Astrocyte (in vitro differentiated cells and primary cell): ENCODE measurements around the gene PRR29. TPM values are rescaled to one million over a fixed set of nuclear protein-coding genes. Genes with fewer than 3 reads are reported as not detected.

Source experiments
- DNase-seq: peaks from one replicate; pipeline ENCODE4 v3.0.0-alpha.2; 2010; ENCODE audit warnings: low read depth
- FAIRE-seq: peaks from 2 replicates; lab custom pipeline; 2011; peaks lifted over from hg19 to GRCh38; lab: Jason Lieb, UNC
- H2AFZ ChIP-seq: 2 replicates; pipeline ENCODE4 v1.6.0; 2012; ENCODE audit warnings: low read depth, low read length, inconsistent platforms
- H3K27ac ChIP-seq: 2 replicates; pipeline ENCODE4 v1.5.1; 2011; ENCODE audit warnings: low read depth, low read length, inconsistent platforms
- H3K27me3 ChIP-seq: 2 replicates; pipeline ENCODE4 v1.6.0; 2011; ENCODE audit warnings: low read length, inconsistent platforms; ENCODE audit not compliant: insufficient read depth
- H3K36me3 ChIP-seq: 2 replicates; pipeline ENCODE4 v1.5.1; 2011; ENCODE audit warnings: low read length, inconsistent platforms; ENCODE audit not compliant: insufficient read depth
- H3K4me1 ChIP-seq: 2 replicates; pipeline ENCODE4 v1.5.1; 2011; ENCODE audit warnings: low read length, inconsistent platforms; ENCODE audit not compliant: insufficient read depth
- H3K4me2 ChIP-seq: 2 replicates; pipeline ENCODE4 v1.6.0; 2012; ENCODE audit warnings: low read length, inconsistent platforms
- H3K4me3 ChIP-seq: 2 replicates; pipeline ENCODE4 v1.5.1; 2011; ENCODE audit warnings: low read depth, mild to moderate bottlenecking, low read length, inconsistent platforms; ENCODE audit not compliant: insufficient read depth
- H3K79me2 ChIP-seq: 2 replicates; pipeline ENCODE4 v1.6.0; 2012; ENCODE audit warnings: mild to moderate bottlenecking, low read length, inconsistent platforms; ENCODE audit not compliant: insufficient read depth
- H3K9ac ChIP-seq: 2 replicates; pipeline ENCODE4 v1.6.0; 2012; ENCODE audit warnings: mild to moderate bottlenecking, low read length, inconsistent platforms
- H3K9me3 ChIP-seq: 2 replicates; pipeline ENCODE4 v1.5.1; 2012; ENCODE audit warnings: low read depth, mild to moderate bottlenecking, low read length, inconsistent platforms; ENCODE audit not compliant: insufficient read depth
- H4K20me1 ChIP-seq: 2 replicates; pipeline ENCODE4 v1.6.0; 2012; ENCODE audit warnings: low read length, inconsistent platforms; ENCODE audit not compliant: insufficient read depth
- H3K27ac Mint-ChIP-seq: one replicate; pipeline ENCODE4 v1.8.0; 2021; ENCODE audit warnings: mild to moderate bottlenecking, mixed read lengths; ENCODE audit not compliant: unreplicated experiment
- H3K27me3 Mint-ChIP-seq: one replicate; pipeline ENCODE4 v1.8.0; 2021; ENCODE audit warnings: low read depth, mixed read lengths; ENCODE audit not compliant: unreplicated experiment
- H3K36me3 Mint-ChIP-seq: one replicate; pipeline ENCODE4 v1.8.0; 2021; ENCODE audit warnings: low read depth, mixed read lengths; ENCODE audit not compliant: unreplicated experiment
- H3K4me1 Mint-ChIP-seq: one replicate; pipeline ENCODE4 v1.8.0; 2021; ENCODE audit warnings: low read depth, mixed read lengths; ENCODE audit not compliant: unreplicated experiment
- H3K4me3 Mint-ChIP-seq: one replicate; pipeline ENCODE4 v1.8.0; 2021; ENCODE audit warnings: mild to moderate bottlenecking, moderate library complexity, mixed read lengths; ENCODE audit not compliant: unreplicated experiment
- H3K9me3 Mint-ChIP-seq: one replicate; pipeline ENCODE4 v1.8.0; 2021; ENCODE audit warnings: mild to moderate bottlenecking, mixed read lengths; ENCODE audit not compliant: unreplicated experiment
- CTCF ChIP-seq: IDR thresholded peaks from 2 replicates; pipeline ENCODE4 v1.5.1; 2011; ENCODE audit warnings: low read depth, mild to moderate bottlenecking, inconsistent platforms, low read length, moderate library complexity; ENCODE audit not compliant: insufficient read depth
- EZH2 ChIP-seq: IDR thresholded peaks from 2 replicates; pipeline ENCODE4 v1.6.1; 2012; ENCODE audit warnings: mild to moderate bottlenecking, low read length, inconsistent platforms; ENCODE audit not compliant: insufficient read depth
- total RNA-seq: library from RNA; stranded (reverse); gene quantifications from 2 replicates; pipeline ENCODE4 v1.2.1, GENCODE V29; 2021

The PRR29 gene
- total RNA-seq, 1 donor from 2014 or later, result 0.54 TPM

- H3K4me1 ChIP-seq, result no peaks in the 10 kb centered on the region
- TF ChIP-seq CTCF, result no peak
- no peak for TF ChIP-seq EZH2
- no peaks in the 10 kb centered on the region for H4K20me1 ChIP-seq
- H3K79me2 ChIP-seq, result no peaks in the 10 kb centered on the region
- no peak overlapping the region for H3K4me2 ChIP-seq
- Mint-ChIP-seq H3K27me3 (peaks cover 2% of the 10 kb centered on the region), H3K36me3 (no peaks in the 10 kb centered on the region), H3K27ac (no peak overlapping the region), H3K4me3 (no peak overlapping the region), H3K4me1 (peaks cover 3% of the 10 kb centered on the region), H3K9me3 (no peaks in the 10 kb centered on the region)
- no peak overlapping the region for H3K4me3 ChIP-seq
- H3K27me3 ChIP-seq, result peaks cover 11% of the 10 kb centered on the region
- no peaks in the 10 kb centered on the region for H3K9me3 ChIP-seq
- DNase-seq (no peak), FAIRE-seq (no peak)
- H3K9ac ChIP-seq, result no peak overlapping the region
- no peak overlapping the region for H3K27ac ChIP-seq
- no peaks in the 10 kb centered on the region for H3K36me3 ChIP-seq
- H2AFZ ChIP-seq, result no peak overlapping the region
Observed at GRCh38 chr17:64015447-64015846, 17.3 kb downstream of the PRR29 start.

DNA sequence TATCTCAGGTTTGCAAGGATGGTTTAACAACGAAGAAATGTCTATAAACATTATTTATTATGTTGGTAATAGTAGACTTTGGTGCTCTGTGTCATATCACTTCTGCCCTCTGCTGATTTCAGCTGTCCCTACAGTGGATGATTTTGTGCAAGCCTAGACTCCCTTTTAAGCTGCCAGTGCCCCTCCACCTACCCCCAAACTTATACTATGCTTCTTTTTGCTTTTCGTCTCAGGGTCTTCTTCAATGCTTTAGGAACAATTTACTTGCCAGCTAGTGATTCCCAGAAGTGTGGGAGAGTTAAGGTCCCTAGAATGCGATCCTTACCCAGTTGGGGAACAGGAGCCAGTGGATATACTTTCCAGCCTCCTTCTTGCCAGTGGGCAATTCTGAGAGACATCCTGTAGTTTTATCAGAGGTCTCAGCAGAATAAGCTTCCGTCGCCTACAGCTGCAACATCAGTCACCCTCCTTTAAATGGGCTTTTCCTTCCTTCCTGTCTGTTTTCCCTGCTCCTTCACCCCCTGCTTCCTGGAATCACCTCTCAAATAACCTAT is 18.2 kb downstream of the PRR29 start:
- no peaks in the 10 kb centered on the region for H3K9me3 ChIP-seq
- no peak overlapping the region for H3K27ac ChIP-seq
- Mint-ChIP-seq H3K4me1 (peaks cover 3% of the 10 kb centered on the region), H3K9me3 (no peaks in the 10 kb centered on the region), H3K36me3 (no peaks in the 10 kb centered on the region), H3K4me3 (no peak overlapping the region), H3K27me3 (peaks cover 5% of the 10 kb centered on the region), H3K27ac (no peak overlapping the region)
- DNase-seq, result no peak
- no peak for FAIRE-seq
- TF ChIP-seq CTCF, result no peak
- no peak for TF ChIP-seq EZH2
- no peaks in the 10 kb centered on the region for H3K79me2 ChIP-seq
- H3K4me1 ChIP-seq, result no peaks in the 10 kb centered on the region
- H4K20me1 ChIP-seq, result no peaks in the 10 kb centered on the region
- no peak overlapping the region for H3K9ac ChIP-seq
- no peak overlapping the region for H3K4me3 ChIP-seq
- H3K4me2 ChIP-seq, result no peak overlapping the region
- H2AFZ ChIP-seq, result no peak overlapping the region
- no peaks in the 10 kb centered on the region for H3K36me3 ChIP-seq
- H3K27me3 ChIP-seq, result peaks cover 11% of the 10 kb centered on the region

DNA sequence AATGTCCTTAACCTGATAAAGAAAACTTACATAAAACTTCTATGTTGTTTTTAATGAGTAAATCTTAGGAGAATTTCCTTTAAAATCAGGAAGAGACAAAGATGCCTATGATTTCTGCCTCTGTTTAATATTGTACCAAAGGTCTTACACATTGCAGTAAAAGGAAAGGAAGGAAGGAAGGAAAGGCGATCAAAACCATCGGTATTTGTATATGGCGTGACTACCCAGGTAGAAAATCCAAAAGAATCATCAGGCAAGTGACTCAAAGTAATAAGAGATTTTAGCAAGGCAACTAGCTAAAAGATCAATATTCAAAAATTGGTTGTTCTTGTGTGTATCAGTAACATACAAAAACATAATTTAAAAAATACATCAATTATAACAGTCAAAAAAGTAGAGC is 18.8 kb downstream of the PRR29 start:
- Mint-ChIP-seq H3K36me3 (no peaks in the 10 kb centered on the region), H3K9me3 (no peaks in the 10 kb centered on the region), H3K4me1 (peaks cover 3% of the 10 kb centered on the region), H3K27ac (no peak overlapping the region), H3K27me3 (peaks cover 3% of the 10 kb centered on the region), H3K4me3 (no peak overlapping the region)
- Histone ChIP-seq H3K4me1 (no peaks in the 10 kb centered on the region), H3K27ac (no peak overlapping the region), H2AFZ (no peak overlapping the region), H3K9ac (no peak overlapping the region), H4K20me1 (no peaks in the 10 kb centered on the region), H3K9me3 (no peaks in the 10 kb centered on the region), H3K4me3 (no peak overlapping the region), H3K36me3 (no peaks in the 10 kb centered on the region), H3K4me2 (no peak overlapping the region), H3K27me3 (peaks cover 11% of the 10 kb centered on the region), H3K79me2 (no peaks in the 10 kb centered on the region)
- no peak for TF ChIP-seq EZH2
- no peak for TF ChIP-seq CTCF
- no peak for FAIRE-seq
- no peak for DNase-seq
